Stimulated activated CD4-positive, alpha-beta T cell treated with anti-CD3 and anti-CD28 coated beads, Interleukin-2, amount 100 ng/mL, for 48 hours (primary cell): Measurements from ENCODE around the gene PSD4.

Source experiments
- DNase-seq, 2 donors: peaks; one replicate each; pipeline ENCODE4 v3.0.0-alpha.2; 2020

PSD4 gene

DNA sequence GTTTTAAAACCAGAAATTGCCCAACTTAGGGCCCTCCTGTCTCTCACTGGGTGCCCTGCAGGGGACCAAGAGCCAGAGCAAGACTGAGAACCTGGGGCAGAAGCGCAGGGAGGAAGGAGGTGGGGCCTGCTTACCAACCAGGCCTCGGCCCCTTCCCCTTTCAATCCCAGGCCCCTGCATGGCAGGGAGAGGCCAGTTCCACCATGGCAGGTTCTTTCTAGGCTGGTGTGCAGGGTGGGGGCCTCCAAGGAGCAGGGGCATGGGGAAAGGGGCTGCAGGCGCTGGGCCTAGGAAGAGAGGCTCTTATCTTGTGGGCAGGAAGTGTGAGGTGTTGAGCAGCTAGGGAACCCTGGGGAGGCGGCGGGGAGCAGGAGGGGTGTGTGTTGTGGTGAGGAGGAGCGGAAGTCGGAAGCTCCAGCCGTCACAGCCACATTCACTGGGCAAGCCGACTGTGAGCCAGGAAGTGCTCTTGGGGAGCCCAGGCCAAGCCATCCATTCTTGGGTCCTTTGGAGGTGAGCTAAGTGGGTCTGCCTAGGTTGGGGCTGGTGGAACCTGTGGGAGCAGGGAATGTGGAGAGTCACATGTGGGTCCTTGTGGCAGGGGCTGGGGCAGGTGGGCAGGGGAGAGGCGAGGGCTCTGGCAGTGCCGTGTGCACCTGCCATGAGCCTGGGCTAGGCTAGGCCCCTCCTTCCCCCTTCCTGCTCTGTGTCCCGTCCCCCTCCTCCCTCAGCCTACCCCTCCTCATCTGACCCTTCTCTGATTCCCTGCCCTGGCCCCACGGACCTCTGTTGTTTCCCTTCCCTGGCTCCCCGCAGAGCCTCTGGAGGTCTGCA lies at the start of gene PSD4:
Gene PSD4, plus strand, starts transcription at position 430 of the 834 bp plus-strand sequence. CDS start 8,486 bp downstream, outside the sequence.
- DNase-seq = peak; percentile 77

DNA sequence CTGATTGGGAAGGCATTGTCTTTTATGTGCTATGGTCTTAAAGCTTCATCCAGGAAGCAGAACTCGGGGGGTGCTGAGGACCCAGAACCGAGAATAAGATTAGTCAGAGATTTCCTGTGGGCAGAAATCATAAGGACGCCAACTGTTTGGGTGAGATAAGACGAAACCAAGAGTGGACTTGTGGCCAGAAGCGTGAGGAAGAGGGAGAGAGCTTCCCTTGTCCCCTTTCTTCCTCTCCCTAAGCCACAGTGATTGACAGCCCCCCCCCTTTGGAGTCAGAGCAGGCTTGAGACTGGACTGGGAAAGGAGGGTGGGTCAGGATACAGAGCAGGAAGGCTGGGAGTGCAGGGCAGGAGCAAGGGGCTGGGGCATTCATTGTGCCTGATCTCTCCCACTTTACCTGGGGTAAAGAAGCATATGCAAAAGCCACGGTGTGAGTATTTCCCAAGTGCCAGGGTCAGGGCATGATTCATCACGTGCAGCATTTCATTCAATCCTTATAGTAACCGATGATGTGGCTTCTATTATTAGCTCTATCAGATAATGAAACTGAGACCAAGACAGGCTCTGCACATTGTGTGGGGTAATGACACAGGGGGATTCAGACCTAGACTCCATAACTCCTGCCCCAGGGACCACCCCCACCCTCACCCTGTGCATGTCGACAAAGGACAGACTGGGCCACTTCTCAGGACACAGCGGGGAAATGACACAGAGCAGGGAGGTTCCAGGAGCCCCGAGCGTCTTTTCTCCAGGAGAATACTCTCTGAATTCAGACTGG lies 49.4 kb upstream of the PSD4 start:
- no peak for DNase-seq

DNA sequence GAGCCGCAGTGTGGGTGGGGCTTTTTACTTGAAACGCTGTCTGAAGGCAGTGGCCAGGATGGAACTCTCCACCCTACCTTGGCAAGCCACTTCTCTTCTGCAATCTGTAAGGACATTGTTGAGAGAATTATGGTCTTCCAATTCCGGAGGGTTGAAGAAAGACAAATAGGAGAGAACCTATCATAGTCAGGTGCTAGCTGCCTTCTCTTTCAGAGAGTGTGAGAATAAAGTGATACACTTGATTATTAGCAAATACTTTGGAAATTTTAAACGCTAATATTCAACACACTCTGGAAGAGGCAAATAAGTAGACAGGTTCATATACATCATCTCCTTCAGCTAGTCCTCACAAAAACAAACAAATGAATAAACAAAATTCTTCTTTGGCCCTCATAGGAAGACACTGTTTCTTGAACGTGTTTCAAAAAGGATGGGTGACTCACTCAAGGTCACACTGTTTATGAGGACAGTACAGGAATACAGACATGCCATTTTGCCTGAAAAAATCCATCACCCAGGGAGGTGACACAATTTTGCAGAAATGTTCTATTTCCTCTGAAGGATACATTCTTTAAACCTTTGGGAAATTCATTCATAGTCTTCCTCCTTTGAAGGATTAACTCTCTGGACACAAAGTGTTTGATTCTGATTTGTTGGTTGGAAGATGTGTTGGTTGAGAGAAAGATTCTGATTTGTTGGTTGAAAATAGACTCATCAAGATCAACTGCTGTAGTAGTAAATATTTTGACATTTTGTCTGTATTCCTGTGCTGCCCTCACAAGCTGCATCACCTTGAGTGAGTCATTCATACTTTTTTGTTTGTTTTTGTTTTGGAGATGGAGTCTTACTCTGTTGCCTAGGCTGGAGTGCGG lies 48.6 kb upstream of the PSD4 start:
- no peak for DNase-seq

DNA sequence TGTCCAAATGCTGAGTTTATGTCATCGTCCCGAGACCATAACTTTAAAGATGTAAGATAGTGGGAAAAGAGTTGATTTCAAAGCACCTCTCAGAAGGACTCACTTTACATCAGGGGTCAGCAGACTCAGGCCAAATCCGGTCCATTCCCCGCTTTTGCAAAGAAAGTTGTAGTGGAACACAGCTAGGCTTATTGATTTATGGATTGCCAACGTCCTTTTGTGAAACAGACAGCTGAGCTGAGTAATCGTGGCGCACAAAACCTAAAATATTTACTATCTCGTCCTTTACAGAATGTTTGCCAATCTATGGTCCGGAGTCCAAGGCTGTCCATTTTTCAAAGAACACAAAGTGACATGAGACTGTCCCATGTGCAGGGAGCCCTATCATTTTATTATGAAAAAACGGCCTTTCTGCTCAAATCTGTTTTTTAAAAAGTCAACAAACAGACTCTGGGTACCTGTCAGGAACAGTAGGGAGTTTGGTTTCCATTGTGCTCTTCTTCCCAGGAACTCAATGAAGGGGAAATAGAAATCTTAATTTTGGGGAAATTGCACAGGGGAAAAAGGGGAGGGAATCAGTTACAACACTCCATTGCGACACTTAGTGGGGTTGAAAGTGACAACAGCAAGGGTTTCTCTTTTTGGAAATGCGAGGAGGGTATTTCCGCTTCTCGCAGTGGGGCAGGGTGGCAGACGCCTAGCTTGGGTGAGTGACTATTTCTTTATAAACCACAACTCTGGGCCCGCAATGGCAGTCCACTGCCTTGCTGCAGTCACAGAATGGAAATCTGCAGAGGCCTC lies 46.7 kb upstream of the PSD4 start, which contains the start of gene IL1RN:
Gene IL1RN, plus strand, starts transcription at position 754 of the 801 bp plus-strand sequence. Its CDS starts 27 bp downstream, at position 781.
- DNase-seq = no peak

DNA sequence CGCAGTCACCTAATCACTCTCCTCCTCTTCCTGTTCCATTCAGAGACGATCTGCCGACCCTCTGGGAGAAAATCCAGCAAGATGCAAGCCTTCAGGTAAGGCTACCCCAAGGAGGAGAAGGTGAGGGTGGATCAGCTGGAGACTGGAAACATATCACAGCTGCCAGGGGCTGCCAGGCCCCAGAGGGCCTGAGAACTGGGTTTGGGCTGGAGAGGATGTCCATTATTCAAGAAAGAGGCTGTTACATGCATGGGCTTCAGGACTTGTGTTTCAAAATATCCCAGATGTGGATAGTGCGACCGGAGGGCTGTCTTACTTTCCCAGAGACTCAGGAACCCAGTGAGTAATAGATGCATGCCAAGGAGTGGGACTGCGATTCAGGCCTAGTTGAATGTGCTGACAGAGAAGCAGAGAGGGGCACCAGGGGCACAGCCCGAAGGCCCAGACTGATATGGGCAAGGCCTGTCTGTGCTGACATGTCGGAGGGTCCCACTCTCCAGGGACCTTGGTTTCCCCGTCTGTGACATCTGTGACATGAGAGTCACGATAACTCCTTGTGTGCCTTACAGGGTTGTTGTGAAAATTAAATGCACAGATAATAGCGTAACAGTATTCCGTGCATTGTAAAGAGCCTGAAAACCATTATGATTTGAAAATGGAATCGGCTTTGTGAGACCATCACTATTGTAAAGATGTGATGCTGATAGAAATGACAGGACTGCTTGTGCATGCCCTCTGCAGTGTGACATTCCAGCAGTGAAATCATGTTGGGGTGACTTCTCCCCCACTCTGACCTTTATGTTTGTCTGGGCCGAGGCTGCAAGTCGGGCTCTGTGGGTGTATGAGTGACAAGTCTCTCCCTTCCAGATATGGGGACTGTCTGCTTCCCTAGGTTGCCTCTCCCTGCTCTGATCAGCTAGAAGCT lies 45.9 kb upstream of the PSD4 start:
- DNase-seq = no peak

DNA sequence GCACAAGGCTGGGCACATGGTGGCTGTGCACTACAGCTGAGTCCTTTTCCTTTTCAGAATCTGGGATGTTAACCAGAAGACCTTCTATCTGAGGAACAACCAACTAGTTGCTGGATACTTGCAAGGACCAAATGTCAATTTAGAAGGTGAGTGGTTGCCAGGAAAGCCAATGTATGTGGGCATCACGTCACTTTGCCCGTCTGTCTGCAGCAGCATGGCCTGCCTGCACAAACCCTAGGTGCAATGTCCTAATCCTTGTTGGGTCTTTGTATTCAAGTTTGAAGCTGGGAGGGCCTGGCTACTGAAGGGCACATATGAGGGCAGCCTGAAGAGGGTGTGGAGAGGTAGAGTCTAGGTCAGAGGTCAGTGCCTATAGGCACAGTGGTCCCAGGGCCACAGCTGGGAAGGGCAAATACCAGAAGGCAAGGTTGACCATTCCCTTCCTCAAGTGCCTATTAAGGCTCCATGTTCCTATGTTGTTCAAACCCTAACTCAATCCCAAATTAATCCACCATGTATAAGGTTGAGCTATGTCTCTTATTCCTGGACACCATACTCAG lies 44.2 kb upstream of the PSD4 start:
- no peak for DNase-seq

DNA sequence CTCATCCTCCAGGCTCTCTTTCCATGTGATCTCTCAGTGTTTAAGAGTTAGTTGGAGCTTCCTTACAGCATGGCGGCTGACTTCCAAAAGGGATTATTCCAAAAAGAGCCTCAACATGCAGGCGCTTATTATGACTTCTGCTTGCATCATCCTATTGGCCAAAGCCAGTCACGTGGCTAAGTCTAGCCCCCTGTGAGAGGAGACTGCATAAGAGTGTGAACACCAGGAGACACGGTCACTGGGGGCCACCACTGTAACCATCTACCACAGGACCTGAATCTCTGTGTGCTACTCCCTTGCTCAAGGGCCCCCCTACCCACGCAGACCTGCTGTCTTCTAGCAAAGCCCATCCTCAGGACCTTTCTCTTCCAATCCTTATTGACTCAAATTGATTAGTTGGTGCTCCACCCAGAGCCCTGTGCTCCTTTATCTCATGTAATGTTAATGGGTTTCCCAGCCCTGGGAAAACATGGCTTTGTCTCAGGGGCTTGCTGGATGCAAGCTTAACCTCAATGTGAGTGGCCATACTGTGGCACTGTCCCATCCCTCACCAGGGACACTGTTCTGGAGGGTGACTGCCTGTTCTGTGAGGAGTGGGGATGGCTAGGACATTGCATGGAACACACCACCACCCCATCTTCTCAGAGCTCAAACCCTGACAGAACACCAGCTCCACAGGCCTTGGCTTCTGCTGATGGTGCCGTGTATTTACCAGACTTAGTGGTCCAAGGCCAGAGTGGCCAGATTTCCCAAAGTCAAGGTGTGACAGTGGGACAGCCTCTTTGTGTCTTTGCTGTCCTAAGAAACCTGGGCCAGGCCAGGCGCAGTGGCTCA lies 42.2 kb upstream of the PSD4 start:
- no peak for DNase-seq

DNA sequence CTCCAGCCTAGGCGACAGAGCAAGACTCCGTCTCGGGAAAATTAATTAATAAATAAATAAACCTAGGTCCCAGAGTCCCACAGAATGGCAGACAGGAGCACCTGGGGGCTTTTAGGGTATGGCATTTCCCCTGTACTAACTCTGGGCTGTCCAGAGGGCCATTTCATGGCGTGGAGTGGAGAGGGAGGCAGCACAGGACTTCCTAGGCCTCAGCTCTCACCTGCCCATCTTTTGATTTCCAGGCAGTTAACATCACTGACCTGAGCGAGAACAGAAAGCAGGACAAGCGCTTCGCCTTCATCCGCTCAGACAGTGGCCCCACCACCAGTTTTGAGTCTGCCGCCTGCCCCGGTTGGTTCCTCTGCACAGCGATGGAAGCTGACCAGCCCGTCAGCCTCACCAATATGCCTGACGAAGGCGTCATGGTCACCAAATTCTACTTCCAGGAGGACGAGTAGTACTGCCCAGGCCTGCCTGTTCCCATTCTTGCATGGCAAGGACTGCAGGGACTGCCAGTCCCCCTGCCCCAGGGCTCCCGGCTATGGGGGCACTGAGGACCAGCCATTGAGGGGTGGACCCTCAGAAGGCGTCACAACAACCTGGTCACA lies 41.3 kb upstream of the PSD4 start:
- DNase-seq = no peak

DNA sequence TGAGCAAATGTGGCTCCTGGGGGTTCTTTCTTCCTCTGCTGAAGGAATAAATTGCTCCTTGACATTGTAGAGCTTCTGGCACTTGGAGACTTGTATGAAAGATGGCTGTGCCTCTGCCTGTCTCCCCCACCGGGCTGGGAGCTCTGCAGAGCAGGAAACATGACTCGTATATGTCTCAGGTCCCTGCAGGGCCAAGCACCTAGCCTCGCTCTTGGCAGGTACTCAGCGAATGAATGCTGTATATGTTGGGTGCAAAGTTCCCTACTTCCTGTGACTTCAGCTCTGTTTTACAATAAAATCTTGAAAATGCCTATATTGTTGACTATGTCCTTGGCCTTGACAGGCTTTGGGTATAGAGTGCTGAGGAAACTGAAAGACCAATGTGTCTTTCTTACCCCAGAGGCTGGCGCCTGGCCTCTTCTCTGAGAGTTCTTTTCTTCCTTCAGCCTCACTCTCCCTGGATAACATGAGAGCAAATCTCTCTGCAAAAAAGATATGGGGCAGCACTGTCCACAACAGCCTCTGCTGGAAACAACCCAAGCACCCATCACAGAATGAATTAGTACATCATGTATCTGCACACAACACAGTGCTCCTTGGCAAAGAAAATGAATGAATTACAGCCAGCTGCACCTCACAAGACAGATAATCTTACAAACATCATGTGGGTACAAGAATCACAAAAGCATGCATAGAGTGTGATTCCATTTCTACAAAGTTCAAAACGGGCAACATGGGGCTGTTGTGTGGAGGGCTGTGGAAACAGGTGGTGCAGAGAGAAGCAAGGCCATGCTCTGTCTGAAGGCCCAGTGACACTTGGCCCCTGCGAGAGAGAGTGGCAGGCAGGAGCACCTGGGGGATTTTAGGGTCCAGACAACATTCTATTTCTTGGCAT lies 39.8 kb upstream of the PSD4 start:
- DNase-seq = no peak

DNA sequence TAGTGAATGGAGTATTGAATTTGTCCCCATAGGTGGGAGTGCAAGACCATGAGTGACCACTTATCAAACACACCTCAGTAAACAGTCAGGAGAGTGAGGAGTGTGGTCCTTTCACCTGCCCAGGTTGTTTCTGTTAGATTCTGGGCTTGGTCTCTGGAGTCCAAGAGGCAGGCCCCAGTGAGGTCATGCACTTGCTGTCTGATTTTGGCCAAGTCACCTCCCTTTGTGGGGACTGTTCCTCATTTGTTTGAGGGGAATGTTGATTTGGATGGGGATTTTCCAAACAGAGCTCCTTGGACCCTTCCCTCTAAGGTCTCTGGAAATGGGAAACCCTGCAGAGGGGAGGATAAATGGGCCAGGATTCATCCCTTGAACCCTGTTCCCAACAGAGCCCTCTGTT lies 39.1 kb upstream of the PSD4 start:
- DNase-seq = no peak

DNA sequence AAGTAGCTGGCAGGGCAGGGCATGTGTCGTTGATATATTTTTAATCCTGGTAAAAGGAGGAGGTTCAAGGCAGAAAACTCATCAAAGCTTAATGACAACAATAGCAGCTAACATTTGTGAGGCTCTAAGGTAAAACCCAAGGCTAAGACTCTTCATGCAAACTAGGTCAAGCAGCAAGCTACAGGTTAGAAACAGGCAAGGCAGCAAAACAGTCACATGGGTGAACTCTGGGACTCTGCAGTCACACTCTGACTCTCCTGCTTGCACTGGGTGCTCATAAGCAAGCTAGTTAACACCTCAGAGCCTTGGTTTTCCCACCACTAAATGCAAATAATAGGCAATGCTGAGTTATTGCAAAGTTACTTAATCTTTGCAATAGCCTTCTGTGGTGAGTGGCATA lies 38.5 kb upstream of the PSD4 start:
- no peak for DNase-seq

DNA sequence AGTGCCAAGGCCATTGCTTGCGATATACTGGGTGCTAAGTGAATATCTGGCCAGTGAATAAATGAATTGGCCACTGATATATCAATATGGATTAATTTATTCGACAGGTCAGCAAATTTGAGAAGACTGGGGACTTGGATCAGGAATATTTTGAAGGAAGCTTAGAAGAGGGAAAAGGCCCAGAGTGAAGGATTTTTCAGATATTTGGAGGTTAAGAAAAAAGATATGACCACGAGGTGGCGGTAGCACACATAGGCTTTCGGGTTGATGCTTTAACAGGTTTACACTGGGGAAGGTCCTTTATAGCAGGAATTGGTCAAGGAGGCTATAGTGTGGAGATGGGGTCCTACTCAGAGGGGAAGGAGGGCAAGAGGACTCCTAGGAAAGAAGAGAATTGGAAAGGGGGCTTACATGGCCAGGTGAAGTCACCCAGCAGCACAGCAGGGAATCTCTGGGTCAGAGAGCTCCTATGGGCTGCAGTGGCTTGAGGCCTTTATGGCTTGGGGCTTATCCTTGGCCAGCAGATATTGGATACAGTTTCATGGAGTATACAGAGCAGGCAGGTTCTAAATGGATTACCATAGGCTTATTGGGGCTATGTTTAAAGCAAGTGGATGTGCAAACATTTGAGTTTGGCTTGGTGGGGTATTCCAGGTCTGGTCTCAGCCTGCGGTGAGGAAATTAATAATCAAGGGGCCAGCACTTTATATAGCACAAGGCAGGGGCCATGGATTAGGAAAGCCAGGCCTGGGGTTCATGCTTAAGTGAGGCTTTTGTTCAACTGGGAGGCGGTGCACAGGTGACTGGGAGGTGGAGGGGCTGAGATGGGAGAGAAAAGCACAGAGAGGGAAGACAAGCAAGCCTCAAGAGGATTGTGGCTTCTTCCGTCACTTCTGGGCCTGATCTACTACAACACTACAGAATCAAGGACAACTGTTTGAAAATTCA lies 36.7 kb upstream of the PSD4 start:
- DNase-seq = peak; percentile 36 to 50

DNA sequence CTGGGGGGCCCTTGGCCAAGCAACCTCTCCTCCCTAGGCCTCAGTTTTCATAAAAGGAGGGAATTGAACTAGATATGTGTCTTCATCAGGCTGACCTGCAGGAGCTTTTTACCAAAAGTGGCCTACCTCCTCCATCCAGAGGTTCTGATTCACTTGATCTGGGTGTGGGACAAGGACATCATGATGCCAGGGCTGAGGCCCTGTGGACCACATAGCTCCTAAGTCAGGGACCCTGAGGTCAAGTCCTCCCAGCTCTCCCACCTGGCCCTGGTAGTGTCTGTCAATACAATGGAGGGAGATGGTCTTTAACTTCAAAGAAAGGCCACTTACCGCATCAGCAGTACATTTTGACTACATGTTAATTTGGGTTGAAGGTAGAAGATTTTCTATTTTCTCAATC lies 35.9 kb upstream of the PSD4 start:
- DNase-seq = no peak

DNA sequence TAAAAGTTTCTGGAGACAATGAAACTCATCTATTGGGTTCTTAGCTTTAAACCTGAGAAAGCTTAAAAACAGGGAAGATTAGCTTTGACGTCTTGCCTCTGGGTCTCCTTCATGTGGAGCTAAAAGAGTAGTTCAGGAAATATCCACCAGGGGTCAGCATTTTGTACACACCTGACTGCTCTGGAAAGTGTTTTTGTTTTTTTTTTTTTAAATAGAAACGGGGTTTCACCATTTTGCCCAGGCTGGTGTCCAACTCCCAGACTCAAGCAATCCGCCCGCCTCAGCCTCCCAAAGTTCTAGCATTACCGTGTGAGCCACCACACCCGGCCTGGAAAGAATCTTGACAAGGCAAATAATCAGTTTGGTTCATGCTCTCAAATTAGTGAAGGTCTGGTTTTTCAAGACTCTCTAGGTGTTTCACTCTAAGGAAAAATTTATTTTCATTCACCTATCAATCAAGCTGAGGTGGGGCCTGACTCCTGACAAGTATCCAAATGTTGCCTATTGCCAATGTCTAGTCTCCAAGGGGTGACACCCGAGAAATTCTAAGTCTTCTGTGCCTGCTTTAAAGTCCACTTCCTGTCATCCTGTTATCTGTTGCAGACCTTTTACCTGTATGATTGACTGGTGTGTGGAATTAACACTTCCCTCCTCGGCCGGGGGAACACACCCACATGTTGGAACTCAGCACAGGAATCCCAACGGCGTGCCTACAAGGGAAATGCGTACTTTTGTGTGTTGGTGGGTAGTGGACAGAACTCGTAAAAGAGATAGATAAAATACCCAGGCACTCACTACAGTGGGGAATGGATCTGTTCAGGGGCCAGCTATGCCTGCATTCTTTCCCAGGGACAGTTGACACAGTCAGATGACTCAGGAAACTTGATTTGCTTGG lies 35.1 kb upstream of the PSD4 start:
- peak; percentile 46 to 63 for DNase-seq

DNA sequence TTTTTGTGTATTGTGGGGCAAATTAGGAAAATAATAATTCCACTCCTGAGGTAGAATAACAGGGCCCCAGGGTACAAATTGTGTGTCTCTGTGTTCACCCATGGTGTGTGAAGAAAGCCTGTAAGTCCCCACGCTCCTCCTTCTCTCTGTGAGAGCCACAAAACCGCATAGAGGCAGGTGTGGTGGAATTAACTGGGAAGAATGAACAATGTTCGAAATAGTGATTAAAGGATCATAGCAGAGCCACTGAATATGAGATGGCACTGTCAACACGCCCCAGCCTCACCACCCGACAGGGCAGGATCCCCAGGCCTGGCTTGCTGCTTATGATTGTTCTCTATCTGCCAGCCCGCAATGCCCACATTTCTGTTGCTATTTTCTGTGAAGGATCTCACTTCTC lies 32.3 kb upstream of the PSD4 start:
- DNase-seq = no peak

DNA sequence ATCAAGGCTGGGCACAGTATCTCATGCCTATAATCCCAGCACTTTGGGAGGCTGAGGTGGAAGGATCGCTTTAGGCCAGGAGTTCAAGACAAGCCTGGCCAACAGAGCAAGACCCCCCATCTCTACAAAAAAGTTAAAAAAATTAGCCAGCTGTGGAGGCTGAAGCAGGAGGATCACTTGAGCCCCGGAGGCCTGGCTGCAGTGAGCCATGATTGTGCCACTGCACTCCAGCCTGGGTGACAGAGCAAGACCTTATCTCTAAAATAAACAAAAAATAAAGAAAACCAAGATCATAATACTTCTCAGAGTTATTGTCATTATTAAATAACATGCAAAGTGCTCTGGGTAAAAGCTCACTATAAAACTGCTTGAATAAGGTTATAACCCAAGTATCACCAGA lies 31.5 kb upstream of the PSD4 start:
- no peak for DNase-seq
